Tibial nerve (tissue), 4 donors: ENCODE measurements around the gene CTTNBP2. TPM values are rescaled to one million over a fixed set of nuclear protein-coding genes. Genes with fewer than 3 reads are reported as not detected.

Source experiments
- DNase-seq, 2 donors: peaks; one replicate each; pipeline ENCODE4 v3.0.0-alpha.2; 2019; ENCODE audit warnings: low spot score in 2 of 2
- H3K27ac ChIP-seq, 4 donors: fragments of 200-600 bp; sonication (generic) in 3 of 4; one replicate each; pipeline ENCODE4 v1.5.1; 2017 to 2019; ENCODE audit warnings: mild to moderate bottlenecking in 1 of 4
- H3K27me3 ChIP-seq, 2 donors: fragments of 200-600 bp; sonication (generic) in 1 of 2; one replicate each; pipeline versions ENCODE4 v1.5.1 to v1.6.0; 2017 to 2019
- H3K36me3 ChIP-seq, 3 donors: fragments of 200-600 bp; sonication (generic); one replicate each; pipeline ENCODE4 v1.5.1; 2018 to 2019
- H3K4me1 ChIP-seq, 4 donors: fragments of 200-600 bp; sonication (generic) in 3 of 4; one replicate each; pipeline ENCODE4 v1.5.1; 2017 to 2019
- H3K4me3 ChIP-seq, 4 donors: fragments of 200-600 bp; sonication (generic) in 3 of 4; one replicate each; pipeline ENCODE4 v1.5.1; 2017 to 2019; ENCODE audit warnings: mild to moderate bottlenecking in 1 of 4, moderate library complexity in 1 of 4
- H3K9me3 ChIP-seq, 4 donors: fragments of 200-600 bp; sonication (generic) in 3 of 4; one replicate each; pipeline ENCODE4 v1.5.1; 2017 to 2019
- EP300 ChIP-seq, 2 donors: sonication (generic); formaldehyde crosslinking; IDR thresholded peaks; one replicate each; pipeline ENCODE4 v1.6.1; 2017; ENCODE audit warnings: antibody characterized with exemption in 2 of 2, mild to moderate bottlenecking in 1 of 2
- POLR2A ChIP-seq, 2 donors: fragments of 450-650 bp; IDR thresholded peaks; one replicate each; pipeline ENCODE4 v1.6.1; 2017; ENCODE audit warnings: antibody characterized with exemption in 2 of 2, mild to moderate bottlenecking in 2 of 2, moderate library complexity in 2 of 2
- WGBS, 2 donors: methylation state at CpG; one replicate each; pipeline ENCODE4 v1.1.5; 2018; 5-methylcytosine and 5-hydroxymethylcytosine counted together
- total RNA-seq, 4 donors: library from RNA; depleted of rRNA; stranded (reverse); fragments of >200 nt; gene quantifications; one replicate each; pipeline ENCODE4 v1.1.0, GENCODE V29; 2016
- TF ChIP-seq, protein P1 (sequence below), 5 experiments: fragments of 200-600 bp in 3 of 5; fragments of 450-650 bp in 2 of 5; sonication (generic) in 3 of 5; IDR thresholded peaks; one replicate each; pipeline ENCODE4 v1.5.1; 2016 to 2019; ENCODE audit warnings: antibody characterized with exemption in 5 of 5, mild to moderate bottlenecking in 3 of 5, moderate library complexity in 2 of 5

CTTNBP2 gene
- total RNA-seq, 4 donors from 2014 or later: 12.9 to 19.3 (median 17.1) TPM

DNA sequence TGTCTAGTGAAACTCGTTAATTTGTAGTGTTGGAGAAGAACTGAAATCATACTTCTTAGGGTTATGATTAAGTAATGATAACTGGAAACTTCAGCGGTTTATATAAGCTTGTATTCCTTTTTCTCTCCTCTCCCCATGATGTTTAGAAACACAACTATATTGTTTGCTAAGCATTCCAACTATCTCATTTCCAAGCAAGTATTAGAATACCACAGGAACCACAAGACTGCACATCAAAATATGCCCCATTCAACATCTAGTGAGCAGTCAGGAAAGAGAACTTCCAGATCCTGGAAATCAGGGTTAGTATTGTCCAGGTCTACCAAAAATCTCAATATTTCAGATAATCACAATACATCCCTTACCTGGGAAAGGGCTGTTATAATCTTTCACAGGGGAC, 205.8 kb downstream of the CTTNBP2 start:
- Histone ChIP-seq H3K4me3 (no peak overlapping the region), H3K36me3 (no peaks in the 10 kb centered on the region), H3K9me3 (no peaks in the 10 kb centered on the region), H3K27ac (no peak overlapping the region), H3K27me3 (no peaks in the 10 kb centered on the region), H3K4me1 (no peaks in the 10 kb centered on the region)
- TF ChIP-seq, protein P1, sequence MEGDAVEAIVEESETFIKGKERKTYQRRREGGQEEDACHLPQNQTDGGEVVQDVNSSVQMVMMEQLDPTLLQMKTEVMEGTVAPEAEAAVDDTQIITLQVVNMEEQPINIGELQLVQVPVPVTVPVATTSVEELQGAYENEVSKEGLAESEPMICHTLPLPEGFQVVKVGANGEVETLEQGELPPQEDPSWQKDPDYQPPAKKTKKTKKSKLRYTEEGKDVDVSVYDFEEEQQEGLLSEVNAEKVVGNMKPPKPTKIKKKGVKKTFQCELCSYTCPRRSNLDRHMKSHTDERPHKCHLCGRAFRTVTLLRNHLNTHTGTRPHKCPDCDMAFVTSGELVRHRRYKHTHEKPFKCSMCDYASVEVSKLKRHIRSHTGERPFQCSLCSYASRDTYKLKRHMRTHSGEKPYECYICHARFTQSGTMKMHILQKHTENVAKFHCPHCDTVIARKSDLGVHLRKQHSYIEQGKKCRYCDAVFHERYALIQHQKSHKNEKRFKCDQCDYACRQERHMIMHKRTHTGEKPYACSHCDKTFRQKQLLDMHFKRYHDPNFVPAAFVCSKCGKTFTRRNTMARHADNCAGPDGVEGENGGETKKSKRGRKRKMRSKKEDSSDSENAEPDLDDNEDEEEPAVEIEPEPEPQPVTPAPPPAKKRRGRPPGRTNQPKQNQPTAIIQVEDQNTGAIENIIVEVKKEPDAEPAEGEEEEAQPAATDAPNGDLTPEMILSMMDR (IDR thresholded peaks at IDR 0.05): no peak
- TF ChIP-seq POLR2A (IDR thresholded peaks at IDR 0.05): no peak
- WGBS, 2 donors: 69 to 80% methylated on average over 2 of the region's 2 CpGs
- no peak for DNase-seq

DNA sequence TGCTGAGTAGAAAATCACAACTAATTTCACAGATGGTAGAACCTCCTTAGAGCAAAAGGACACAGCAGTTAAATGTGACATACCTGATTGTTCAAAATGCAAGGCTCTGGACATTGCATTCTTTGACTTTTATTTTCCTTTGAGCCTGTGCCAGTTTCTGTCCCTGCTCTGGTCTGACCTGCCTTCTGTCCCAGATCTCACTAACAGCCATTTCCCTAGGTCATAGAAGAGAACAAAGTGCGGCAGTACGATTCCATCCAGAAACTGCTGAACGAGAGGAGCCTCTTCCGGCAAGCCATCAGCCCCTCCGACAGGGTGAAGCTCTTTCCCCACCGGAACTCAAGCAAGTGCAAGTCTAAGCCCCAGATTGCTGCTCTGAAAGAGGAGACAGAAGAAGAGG, 206.6 kb downstream of the CTTNBP2 start:
- Histone ChIP-seq H3K9me3 (no peaks in the 10 kb centered on the region), H3K27ac (no peak overlapping the region), H3K4me3 (no peak overlapping the region), H3K4me1 (no peaks in the 10 kb centered on the region), H3K36me3 (no peaks in the 10 kb centered on the region), H3K27me3 (no peaks in the 10 kb centered on the region)
- WGBS, 2 donors: 85 to 93% methylated on average over 6 of the region's 6 CpGs
- DNase-seq: no peak
- no peak for TF ChIP-seq EP300 (IDR thresholded peaks at IDR 0.05)
- no peak for TF ChIP-seq POLR2A (IDR thresholded peaks at IDR 0.05)
- TF ChIP-seq, protein P1 (IDR thresholded peaks at IDR 0.05): no peak

DNA sequence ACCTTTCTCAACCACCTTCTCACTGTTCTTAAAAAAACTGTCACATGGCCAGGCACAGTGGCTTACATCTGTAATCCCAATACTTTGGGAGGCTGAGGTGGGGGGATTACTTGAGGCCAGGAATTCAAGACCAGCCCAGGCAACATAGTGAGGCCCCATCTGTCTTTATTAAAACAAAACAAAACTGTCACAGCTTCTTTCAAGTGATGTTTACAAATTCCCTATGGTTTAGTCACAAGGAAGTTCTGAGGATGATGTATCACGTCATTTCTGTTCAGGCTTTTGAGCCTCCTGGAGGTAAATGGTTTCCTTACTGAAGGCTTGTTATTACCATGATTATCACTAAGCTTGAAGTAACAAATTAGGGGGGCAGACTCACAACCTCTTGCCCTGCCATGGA, 207.2 kb downstream of the CTTNBP2 start:
- no peaks in the 10 kb centered on the region for H3K36me3 ChIP-seq
- WGBS, 2 donors: 64 to 79% methylated on average over 1 of the region's 1 CpG
- H3K27me3 ChIP-seq: no peaks in the 10 kb centered on the region
- TF ChIP-seq EP300 (IDR thresholded peaks at IDR 0.05) (no peak), POLR2A (IDR thresholded peaks at IDR 0.05) (no peak)
- TF ChIP-seq, protein P1 (IDR thresholded peaks at IDR 0.05): no peak
- H3K27ac ChIP-seq: no peak overlapping the region
- no peak overlapping the region for H3K4me3 ChIP-seq
- H3K4me1 ChIP-seq: no peaks in the 10 kb centered on the region
- no peak for DNase-seq
- no peaks in the 10 kb centered on the region for H3K9me3 ChIP-seq

DNA sequence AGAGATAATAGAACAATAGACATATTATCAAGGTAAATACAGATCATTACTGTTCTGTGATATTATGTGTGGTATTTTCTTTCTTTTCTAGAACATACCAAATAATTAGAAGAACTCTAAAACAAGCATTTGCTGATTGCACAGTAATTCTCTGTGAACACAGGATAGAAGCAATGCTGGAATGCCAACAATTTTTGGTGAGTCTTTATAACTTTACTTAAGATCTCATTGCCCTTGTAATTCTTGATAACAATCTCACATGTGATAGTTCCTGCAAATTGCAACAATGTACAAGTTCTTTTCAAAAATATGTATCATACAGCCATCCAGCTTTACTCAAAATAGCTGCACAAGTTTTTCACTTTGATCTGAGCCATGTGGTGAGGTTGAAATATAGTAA, 207.9 kb downstream of the CTTNBP2 start:
- Histone ChIP-seq H3K36me3 (no peaks in the 10 kb centered on the region), H3K4me1 (no peaks in the 10 kb centered on the region), H3K9me3 (no peaks in the 10 kb centered on the region), H3K27ac (no peak overlapping the region), H3K4me3 (no peak overlapping the region), H3K27me3 (no peaks in the 10 kb centered on the region)
- no peak for DNase-seq
- TF ChIP-seq EP300 (IDR thresholded peaks at IDR 0.05) (no peak), POLR2A (IDR thresholded peaks at IDR 0.05) (no peak)
- TF ChIP-seq, protein P1 (IDR thresholded peaks at IDR 0.05): no peak

DNA sequence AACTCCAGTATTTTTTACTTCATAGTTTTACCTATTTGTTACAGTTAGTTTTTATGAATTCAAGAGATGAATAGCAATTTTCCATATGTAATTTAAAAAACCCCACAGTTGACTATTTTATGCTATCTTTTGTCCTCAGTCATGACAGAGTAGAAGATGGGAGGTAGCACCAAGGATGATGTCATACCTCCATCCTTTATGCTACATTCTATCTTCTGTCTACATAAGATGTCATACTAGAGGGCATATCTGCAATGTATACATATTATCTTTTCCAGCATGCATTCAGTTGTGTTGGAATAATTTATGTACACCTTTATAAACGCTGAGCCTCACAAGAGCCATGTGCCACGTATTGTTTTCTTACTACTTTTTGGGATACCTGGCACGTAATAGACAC, 209.2 kb downstream of the CTTNBP2 start:
- 90 to 96% methylated on average over 3 of the region's 3 CpGs for WGBS, 2 donors
- Histone ChIP-seq H3K9me3 (no peaks in the 10 kb centered on the region), H3K4me1 (no peaks in the 10 kb centered on the region), H3K4me3 (no peak overlapping the region), H3K27me3 (no peaks in the 10 kb centered on the region), H3K36me3 (no peaks in the 10 kb centered on the region), H3K27ac (no peak overlapping the region)
- no peak for DNase-seq
- TF ChIP-seq EP300 (IDR thresholded peaks at IDR 0.05) (no peak), POLR2A (IDR thresholded peaks at IDR 0.05) (no peak)
- TF ChIP-seq, protein P1 (IDR thresholded peaks at IDR 0.05): no peak
